Peyer's patch (tissue), 4 donors: ENCODE measurements around the gene HPS1. TPM values are rescaled to one million over a fixed set of nuclear protein-coding genes. Genes with fewer than 3 reads are reported as not detected.
A peak's percentile ranks its signal among the peaks of the same experiment; 100 is the strongest.

ENCODE experiments used
- DNase-seq, 3 donors: peaks; one replicate each; pipeline ENCODE4 v3.0.0-alpha.2; 2017 to 2019
- H3K27ac ChIP-seq, 4 donors: fragments of 200-600 bp; sonication (generic); one replicate each; pipeline ENCODE4 v1.5.1; 2016 to 2019
- H3K27me3 ChIP-seq, 2 donors: fragments of 200-600 bp; sonication (generic); one replicate each; pipeline ENCODE4 v1.5.1; 2019
- H3K36me3 ChIP-seq, 3 donors: fragments of 200-600 bp; sonication (generic); one replicate each; pipeline ENCODE4 v1.5.1; 2016 to 2019
- H3K4me1 ChIP-seq, 4 donors: fragments of 200-600 bp; sonication (generic); one replicate each; pipeline ENCODE4 v1.5.1; 2016 to 2019
- H3K4me3 ChIP-seq, 4 donors: fragments of 200-600 bp; sonication (generic); 1 replicate in 3 of 4; 2 replicates in 1 of 4; pipeline ENCODE4 v1.5.1; 2016 to 2019; ENCODE audit warnings: mild to moderate bottlenecking in 1 of 4
- H3K9me3 ChIP-seq, 4 donors: fragments of 200-600 bp; sonication (generic); one replicate each; pipeline ENCODE4 v1.5.1; 2016 to 2019; ENCODE audit warnings: mild to moderate bottlenecking in 1 of 4
- POLR2A ChIP-seq, 2 donors: fragments of 450-650 bp; IDR thresholded peaks; one replicate each; pipeline ENCODE4 v1.5.1; 2017; ENCODE audit warnings: antibody characterized with exemption in 2 of 2, mild to moderate bottlenecking in 2 of 2, moderate library complexity in 2 of 2
- total RNA-seq, 4 donors: library from RNA; depleted of rRNA; stranded (reverse); fragments of >200 nt; gene quantifications; one replicate each; pipeline ENCODE4 v1.1.0, GENCODE V29; 2016
- TF ChIP-seq, protein P1 (sequence below), 6 experiments: fragments of 450-650 bp in 4 of 6; fragments of 200-600 bp in 2 of 6; sonication (generic) in 1 of 6; IDR thresholded peaks; one replicate each; pipeline ENCODE4 v1.5.1; 2017 to 2019; ENCODE audit warnings: antibody characterized with exemption in 6 of 6, mild to moderate bottlenecking in 3 of 6, moderate library complexity in 1 of 6

The HPS1 gene
- total RNA-seq, 4 donors from 2014 or later = 109 to 221 (median 136) TPM

DNA sequence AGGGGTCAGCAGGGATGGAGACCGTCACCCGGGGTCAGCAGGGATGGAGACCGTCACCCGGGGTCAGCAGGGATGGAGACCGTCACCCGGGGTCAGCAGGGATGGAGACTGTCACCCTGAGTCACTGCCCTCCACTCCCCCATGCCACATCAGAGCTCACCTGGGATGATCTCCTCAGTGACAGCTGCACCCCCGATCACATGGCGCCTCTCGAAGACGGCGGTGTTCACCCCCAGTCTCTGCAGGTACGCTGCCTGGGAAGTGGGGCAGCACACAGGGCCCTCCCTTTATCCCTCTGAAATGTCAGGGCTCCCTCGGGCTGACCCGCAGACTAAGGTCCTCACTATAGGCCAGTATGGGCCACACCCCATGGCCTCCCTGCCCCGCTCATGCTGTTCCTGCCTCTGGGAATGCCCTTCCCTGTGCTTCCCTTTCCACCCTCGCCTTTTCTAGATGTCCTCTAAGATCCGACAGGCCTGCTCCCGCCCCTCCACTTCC, 38.9 kb downstream of the HPS1 start:
- no peak for TF ChIP-seq POLR2A (IDR thresholded peaks at IDR 0.05)
- TF ChIP-seq, protein P1, sequence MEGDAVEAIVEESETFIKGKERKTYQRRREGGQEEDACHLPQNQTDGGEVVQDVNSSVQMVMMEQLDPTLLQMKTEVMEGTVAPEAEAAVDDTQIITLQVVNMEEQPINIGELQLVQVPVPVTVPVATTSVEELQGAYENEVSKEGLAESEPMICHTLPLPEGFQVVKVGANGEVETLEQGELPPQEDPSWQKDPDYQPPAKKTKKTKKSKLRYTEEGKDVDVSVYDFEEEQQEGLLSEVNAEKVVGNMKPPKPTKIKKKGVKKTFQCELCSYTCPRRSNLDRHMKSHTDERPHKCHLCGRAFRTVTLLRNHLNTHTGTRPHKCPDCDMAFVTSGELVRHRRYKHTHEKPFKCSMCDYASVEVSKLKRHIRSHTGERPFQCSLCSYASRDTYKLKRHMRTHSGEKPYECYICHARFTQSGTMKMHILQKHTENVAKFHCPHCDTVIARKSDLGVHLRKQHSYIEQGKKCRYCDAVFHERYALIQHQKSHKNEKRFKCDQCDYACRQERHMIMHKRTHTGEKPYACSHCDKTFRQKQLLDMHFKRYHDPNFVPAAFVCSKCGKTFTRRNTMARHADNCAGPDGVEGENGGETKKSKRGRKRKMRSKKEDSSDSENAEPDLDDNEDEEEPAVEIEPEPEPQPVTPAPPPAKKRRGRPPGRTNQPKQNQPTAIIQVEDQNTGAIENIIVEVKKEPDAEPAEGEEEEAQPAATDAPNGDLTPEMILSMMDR (IDR thresholded peaks at IDR 0.05) = no peak
- DNase-seq = peak in 1 of 3 donors; percentile 3
- H3K9me3 ChIP-seq = no peaks in the 10 kb centered on the region
- no peaks in the 10 kb centered on the region for H3K4me1 ChIP-seq
- no peak overlapping the region for H3K4me3 ChIP-seq
- H3K27me3 ChIP-seq = no peaks in the 10 kb centered on the region
- no peak overlapping the region for H3K27ac ChIP-seq
- no peaks in the 10 kb centered on the region for H3K36me3 ChIP-seq

DNA sequence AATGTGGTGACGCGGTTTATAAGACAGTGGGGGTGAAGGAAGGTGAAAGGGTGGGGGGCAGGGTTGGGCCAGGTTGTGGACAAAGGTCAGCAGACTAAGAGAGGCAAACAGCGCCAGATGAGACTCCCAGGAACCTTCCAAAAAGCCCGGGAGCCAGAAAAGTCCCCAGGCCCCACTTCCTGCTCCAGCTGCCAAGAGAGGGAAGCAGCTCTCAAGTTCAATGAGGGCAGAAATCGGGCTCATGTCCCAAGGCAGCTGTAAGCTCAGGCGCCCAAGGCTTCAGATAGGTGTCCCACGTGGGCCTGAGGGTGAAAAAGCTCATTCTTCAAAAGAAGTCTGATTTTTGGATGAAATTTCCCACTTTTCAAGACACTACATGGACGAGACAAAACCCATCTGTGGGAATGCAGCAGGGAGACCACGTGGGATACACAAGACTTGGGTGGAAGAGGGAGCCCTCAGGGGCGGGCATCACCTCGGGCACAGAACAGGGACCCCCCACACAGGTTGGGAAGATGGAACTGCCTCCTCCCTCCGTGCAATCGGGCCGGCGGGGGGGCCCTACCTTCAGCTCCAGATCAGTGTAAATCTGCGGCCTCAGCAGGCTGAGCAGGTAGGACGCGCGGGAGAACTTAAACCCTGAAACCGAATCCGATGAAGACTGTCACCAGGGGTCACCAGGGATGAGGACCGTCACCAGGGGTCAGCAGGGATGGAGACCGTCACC, 39.6 kb downstream of the HPS1 start:
- no peaks in the 10 kb centered on the region for H3K9me3 ChIP-seq
- TF ChIP-seq POLR2A (IDR thresholded peaks at IDR 0.05) = no peak
- TF ChIP-seq, protein P1 (IDR thresholded peaks at IDR 0.05) = no peak
- no peaks in the 10 kb centered on the region for H3K27me3 ChIP-seq
- no peaks in the 10 kb centered on the region for H3K4me1 ChIP-seq
- no peaks in the 10 kb centered on the region for H3K36me3 ChIP-seq
- DNase-seq = no peak
- H3K4me3 ChIP-seq = no peak overlapping the region
- H3K27ac ChIP-seq = no peak overlapping the region

DNA sequence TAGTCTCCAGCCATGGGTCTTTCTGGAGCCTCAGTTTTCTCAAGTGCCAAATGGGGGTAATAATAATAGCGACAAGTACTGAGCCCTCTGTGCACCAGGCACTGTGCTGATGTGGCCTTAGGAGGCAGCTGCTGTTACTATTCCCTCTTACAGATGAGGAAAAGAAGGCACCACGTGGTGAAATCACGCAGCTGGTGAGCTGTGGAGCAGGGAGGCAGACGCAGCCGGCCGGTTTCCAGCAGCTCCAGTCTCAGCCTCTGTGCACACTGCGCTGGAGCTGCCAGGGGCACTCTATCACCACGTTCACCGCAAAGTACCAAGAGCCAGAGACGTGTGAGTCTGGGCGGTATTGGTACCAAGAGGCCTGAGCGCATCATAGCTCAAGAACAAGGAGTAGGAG, 41.3 kb downstream of the HPS1 start:
- H3K27ac ChIP-seq = peak overlapping the region in 1 of 4 donors; percentile 3
- no peak for DNase-seq
- H3K4me1 ChIP-seq = no peaks in the 10 kb centered on the region
- TF ChIP-seq, protein P1 (IDR thresholded peaks at IDR 0.05) = no peak
- TF ChIP-seq POLR2A (IDR thresholded peaks at IDR 0.05) = no peak
- no peaks in the 10 kb centered on the region for H3K36me3 ChIP-seq
- H3K27me3 ChIP-seq = no peaks in the 10 kb centered on the region
- H3K9me3 ChIP-seq = no peaks in the 10 kb centered on the region
- H3K4me3 ChIP-seq = no peak overlapping the region

DNA sequence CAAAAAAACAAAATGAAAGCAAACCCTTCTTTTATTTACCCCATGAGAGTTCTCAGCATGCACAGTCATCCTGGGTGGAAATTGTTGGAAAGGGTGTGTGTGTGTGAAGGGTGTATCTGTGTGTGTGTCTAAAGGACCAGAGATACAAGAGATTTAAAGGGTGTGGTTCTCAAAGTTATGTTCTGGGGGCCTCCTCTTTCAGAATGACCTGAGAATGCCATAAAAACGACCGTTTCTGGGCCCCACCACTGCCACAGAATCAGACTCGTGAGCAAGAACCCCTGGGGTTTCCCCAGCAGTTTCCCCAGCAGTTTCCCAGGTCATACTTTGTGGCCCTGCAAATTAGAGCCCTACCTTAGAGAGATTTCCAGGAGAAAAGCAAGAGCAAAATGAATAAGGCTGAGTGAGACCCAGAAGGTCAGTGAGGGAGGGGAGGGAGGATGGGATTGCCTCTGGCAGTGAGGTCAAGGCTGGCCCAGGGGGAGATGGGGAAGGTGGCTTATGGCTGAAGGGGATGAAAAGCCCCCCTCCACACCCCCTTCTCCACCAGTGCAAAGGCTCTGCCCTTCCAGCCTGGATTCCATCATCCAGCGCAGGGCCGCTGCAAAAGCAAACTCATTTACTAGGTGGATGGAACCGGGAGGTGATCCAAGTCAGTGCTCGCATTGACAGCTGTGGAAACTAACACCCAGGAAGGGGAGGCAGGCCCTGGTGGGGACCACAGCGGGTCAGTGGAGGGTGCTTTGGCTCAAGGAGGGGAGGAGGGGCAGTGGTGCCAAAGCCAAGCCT, 42.0 kb downstream of the HPS1 start:
- H3K36me3 ChIP-seq = no peaks in the 10 kb centered on the region
- no peaks in the 10 kb centered on the region for H3K27me3 ChIP-seq
- H3K4me3 ChIP-seq = no peak overlapping the region
- H3K27ac ChIP-seq = peak overlapping the region in 1 of 4 donors; percentile 3
- TF ChIP-seq POLR2A (IDR thresholded peaks at IDR 0.05) = no peak
- TF ChIP-seq, protein P1 (IDR thresholded peaks at IDR 0.05) = no peak
- no peak for DNase-seq
- no peaks in the 10 kb centered on the region for H3K9me3 ChIP-seq
- no peaks in the 10 kb centered on the region for H3K4me1 ChIP-seq

DNA sequence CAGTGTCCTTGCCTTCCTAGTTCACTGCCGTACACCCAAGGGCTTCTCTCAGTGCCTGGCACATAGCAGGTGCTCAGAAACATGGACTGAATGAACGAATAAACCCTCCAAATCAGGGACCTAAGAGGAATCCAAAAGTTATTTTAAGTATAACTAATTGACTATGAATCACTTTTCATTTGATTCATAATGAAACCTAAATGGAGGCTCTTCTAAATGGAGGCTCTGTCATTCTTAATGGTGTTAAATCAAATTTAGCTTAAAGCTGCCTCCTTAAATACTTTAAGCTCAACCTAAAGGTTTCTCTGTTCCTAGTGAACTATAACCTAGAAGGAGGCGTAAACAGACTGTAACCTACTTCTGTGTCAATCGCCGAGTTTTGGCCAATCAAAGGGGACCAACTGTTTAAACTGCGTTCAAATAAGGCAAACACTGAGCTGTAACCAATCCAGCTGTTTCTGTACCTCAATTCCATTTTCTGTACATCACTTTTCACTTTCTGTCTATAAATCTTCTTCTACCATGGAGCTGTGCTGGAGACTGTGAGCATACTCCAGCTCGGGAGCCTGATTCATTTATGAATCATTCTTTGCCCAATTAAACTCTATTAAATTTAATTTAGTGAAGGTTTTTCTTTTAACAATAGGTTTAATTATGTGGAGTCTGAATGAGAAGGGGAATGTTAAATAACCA, 42.8 kb downstream of the HPS1 start:
- Histone ChIP-seq H3K36me3 (no peaks in the 10 kb centered on the region), H3K27ac (no peak overlapping the region), H3K9me3 (no peaks in the 10 kb centered on the region), H3K4me3 (no peak overlapping the region), H3K27me3 (no peaks in the 10 kb centered on the region), H3K4me1 (no peaks in the 10 kb centered on the region)
- TF ChIP-seq, protein P1 (IDR thresholded peaks at IDR 0.05) = no peak
- TF ChIP-seq POLR2A (IDR thresholded peaks at IDR 0.05) = no peak
- no peak for DNase-seq
